ENCODE results near the gene ZNF385B. TPM values are rescaled to one million over a fixed set of nuclear protein-coding genes. Genes with fewer than 3 reads are reported as not detected.

The ZNF385B gene
- total RNA-seq, 1 experiment from 2014 or later = 2.2 TPM

- TF ChIP-seq, protein P1, sequence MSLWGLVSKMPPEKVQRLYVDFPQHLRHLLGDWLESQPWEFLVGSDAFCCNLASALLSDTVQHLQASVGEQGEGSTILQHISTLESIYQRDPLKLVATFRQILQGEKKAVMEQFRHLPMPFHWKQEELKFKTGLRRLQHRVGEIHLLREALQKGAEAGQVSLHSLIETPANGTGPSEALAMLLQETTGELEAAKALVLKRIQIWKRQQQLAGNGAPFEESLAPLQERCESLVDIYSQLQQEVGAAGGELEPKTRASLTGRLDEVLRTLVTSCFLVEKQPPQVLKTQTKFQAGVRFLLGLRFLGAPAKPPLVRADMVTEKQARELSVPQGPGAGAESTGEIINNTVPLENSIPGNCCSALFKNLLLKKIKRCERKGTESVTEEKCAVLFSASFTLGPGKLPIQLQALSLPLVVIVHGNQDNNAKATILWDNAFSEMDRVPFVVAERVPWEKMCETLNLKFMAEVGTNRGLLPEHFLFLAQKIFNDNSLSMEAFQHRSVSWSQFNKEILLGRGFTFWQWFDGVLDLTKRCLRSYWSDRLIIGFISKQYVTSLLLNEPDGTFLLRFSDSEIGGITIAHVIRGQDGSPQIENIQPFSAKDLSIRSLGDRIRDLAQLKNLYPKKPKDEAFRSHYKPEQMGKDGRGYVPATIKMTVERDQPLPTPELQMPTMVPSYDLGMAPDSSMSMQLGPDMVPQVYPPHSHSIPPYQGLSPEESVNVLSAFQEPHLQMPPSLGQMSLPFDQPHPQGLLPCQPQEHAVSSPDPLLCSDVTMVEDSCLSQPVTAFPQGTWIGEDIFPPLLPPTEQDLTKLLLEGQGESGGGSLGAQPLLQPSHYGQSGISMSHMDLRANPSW (CRISPR knock-in tag; conservative IDR thresholded peaks at IDR 0.05; ENCODE audit: low read depth) = no peak
- TF ChIP-seq ETV6 (CRISPR knock-in tag; IDR thresholded peaks at IDR 0.05) (no peak), ZNF121 (CRISPR knock-in tag; IDR thresholded peaks at IDR 0.05) (no peak), FOXJ3 (CRISPR knock-in tag; IDR thresholded peaks at IDR 0.05; ENCODE audit: borderline replicate concordance) (no peak), MAX (CRISPR knock-in tag; IDR thresholded peaks at IDR 0.05) (no peak), FOXP4 (CRISPR knock-in tag; IDR thresholded peaks at IDR 0.05) (no peak), MYBL2 (CRISPR knock-in tag; IDR thresholded peaks at IDR 0.05) (no peak)
- TF ChIP-seq, protein P2, sequence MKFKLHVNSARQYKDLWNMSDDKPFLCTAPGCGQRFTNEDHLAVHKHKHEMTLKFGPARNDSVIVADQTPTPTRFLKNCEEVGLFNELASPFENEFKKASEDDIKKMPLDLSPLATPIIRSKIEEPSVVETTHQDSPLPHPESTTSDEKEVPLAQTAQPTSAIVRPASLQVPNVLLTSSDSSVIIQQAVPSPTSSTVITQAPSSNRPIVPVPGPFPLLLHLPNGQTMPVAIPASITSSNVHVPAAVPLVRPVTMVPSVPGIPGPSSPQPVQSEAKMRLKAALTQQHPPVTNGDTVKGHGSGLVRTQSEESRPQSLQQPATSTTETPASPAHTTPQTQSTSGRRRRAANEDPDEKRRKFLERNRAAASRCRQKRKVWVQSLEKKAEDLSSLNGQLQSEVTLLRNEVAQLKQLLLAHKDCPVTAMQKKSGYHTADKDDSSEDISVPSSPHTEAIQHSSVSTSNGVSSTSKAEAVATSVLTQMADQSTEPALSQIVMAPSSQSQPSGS (CRISPR knock-in tag; IDR thresholded peaks at IDR 0.05; ENCODE audit: borderline replicate concordance, low read depth) = no peak
Observed at GRCh38 chr2:179686069-179686468, 175.3 kb downstream of the ZNF385B start (continued).

DNA sequence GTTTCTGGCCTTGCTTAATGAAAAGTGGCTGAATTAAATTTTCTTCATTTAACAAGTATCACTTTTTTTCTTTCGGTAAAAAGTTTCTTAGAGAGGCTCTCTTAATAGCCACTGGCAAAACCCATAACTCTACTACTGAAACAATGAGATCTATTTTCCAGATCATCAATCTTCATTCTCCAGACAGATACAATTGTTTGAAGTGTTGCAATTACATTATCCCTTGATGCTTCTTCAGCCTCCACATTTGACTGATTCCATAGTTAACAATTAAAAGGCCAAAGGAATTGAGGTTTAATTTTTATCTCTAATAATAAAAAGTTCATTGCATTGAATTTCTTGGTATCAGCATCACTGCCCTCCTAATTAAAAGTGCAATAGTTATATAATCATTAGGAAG is 176.3 kb downstream of the ZNF385B start:
- ATAC-seq (no peak), DNase-seq (ENCODE audit: low spot score) (no peak)
- H3K27me3 Mint-ChIP-seq (ENCODE audit: low read depth) = no peaks in the 10 kb centered on the region
- TF ChIP-seq FOXP1 (CRISPR knock-in tag; IDR thresholded peaks at IDR 0.05; ENCODE audit: borderline replicate concordance) (no peak), ZNF138 (CRISPR knock-in tag; conservative IDR thresholded peaks at IDR 0.05) (no peak), FOXP4 (CRISPR knock-in tag; IDR thresholded peaks at IDR 0.05) (no peak), KAT7 (CRISPR knock-in tag; IDR thresholded peaks at IDR 0.05; ENCODE audit: borderline replicate concordance) (no peak), ZNF671 (CRISPR knock-in tag; IDR thresholded peaks at IDR 0.05) (no peak), ATF6 (CRISPR knock-in tag; IDR thresholded peaks at IDR 0.05) (no peak), ZNF423 (CRISPR knock-in tag; IDR thresholded peaks at IDR 0.05) (no peak), USF2 (CRISPR knock-in tag; IDR thresholded peaks at IDR 0.05) (no peak), ZNF219 (CRISPR knock-in tag; IDR thresholded peaks at IDR 0.05; ENCODE audit: borderline replicate concordance) (no peak), CREB1 (CRISPR knock-in tag; IDR thresholded peaks at IDR 0.05) (no peak), ZNF416 (CRISPR knock-in tag; IDR thresholded peaks at IDR 0.05) (no peak)
- TF ChIP-seq, protein P3, sequence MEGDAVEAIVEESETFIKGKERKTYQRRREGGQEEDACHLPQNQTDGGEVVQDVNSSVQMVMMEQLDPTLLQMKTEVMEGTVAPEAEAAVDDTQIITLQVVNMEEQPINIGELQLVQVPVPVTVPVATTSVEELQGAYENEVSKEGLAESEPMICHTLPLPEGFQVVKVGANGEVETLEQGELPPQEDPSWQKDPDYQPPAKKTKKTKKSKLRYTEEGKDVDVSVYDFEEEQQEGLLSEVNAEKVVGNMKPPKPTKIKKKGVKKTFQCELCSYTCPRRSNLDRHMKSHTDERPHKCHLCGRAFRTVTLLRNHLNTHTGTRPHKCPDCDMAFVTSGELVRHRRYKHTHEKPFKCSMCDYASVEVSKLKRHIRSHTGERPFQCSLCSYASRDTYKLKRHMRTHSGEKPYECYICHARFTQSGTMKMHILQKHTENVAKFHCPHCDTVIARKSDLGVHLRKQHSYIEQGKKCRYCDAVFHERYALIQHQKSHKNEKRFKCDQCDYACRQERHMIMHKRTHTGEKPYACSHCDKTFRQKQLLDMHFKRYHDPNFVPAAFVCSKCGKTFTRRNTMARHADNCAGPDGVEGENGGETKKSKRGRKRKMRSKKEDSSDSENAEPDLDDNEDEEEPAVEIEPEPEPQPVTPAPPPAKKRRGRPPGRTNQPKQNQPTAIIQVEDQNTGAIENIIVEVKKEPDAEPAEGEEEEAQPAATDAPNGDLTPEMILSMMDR (IDR thresholded peaks at IDR 0.05) = no peak
- TF ChIP-seq, protein P4, sequence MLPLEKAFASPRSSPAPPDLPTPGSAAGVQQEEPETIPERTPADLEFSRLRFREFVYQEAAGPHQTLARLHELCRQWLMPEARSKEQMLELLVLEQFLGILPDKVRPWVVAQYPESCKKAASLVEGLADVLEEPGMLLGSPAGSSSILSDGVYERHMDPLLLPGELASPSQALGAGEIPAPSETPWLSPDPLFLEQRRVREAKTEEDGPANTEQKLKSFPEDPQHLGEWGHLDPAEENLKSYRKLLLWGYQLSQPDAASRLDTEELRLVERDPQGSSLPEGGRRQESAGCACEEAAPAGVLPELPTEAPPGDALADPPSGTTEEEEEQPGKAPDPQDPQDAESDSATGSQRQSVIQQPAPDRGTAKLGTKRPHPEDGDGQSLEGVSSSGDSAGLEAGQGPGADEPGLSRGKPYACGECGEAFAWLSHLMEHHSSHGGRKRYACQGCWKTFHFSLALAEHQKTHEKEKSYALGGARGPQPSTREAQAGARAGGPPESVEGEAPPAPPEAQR (CRISPR knock-in tag; IDR thresholded peaks at IDR 0.05) = no peak
- TF ChIP-seq, protein P5, sequence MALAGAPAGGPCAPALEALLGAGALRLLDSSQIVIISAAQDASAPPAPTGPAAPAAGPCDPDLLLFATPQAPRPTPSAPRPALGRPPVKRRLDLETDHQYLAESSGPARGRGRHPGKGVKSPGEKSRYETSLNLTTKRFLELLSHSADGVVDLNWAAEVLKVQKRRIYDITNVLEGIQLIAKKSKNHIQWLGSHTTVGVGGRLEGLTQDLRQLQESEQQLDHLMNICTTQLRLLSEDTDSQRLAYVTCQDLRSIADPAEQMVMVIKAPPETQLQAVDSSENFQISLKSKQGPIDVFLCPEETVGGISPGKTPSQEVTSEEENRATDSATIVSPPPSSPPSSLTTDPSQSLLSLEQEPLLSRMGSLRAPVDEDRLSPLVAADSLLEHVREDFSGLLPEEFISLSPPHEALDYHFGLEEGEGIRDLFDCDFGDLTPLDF (CRISPR knock-in tag; IDR thresholded peaks at IDR 0.05) = no peak
- H3K4me3 Mint-ChIP-seq = no peak overlapping the region
- no peak overlapping the region for H3K27ac Mint-ChIP-seq
- H3K4me1 Mint-ChIP-seq = no peaks in the 10 kb centered on the region
- ChIA-PET POLR2A (no interaction called here), CTCF (no interaction called here)
- H3K9me3 Mint-ChIP-seq = peaks cover 15% of the 10 kb centered on the region
- peaks cover 4% of the 10 kb centered on the region; the same call in 1 of the 2 replicates for H3K36me3 Mint-ChIP-seq
